HepG2 (cell line): ENCODE measurements around the gene PATL2. TPM values are rescaled to one million over a fixed set of nuclear protein-coding genes. Genes with fewer than 3 reads are reported as not detected.

Experiments
- KDM2A ChIP-seq: sonication (generic); formaldehyde crosslinking; IDR thresholded peaks from 2 replicates; pipeline ENCODE4 v1.4.0; 2020; ENCODE audit warnings: low read depth, missing genetic modification reagents, borderline replicate concordance
- PLRG1 ChIP-seq: fragments of 450-650 bp; conservative IDR thresholded peaks from 2 replicates; pipeline ENCODE4 v1.6.1; 2016
- SAP130 ChIP-seq: IDR thresholded peaks from 2 replicates; pipeline ENCODE4 v1.6.1; 2016; ENCODE audit warnings: low read depth
- SP1 ChIP-seq, 2 experiments: fragments of 450-650 bp in 1 of 2; sonication (generic) in 1 of 2; formaldehyde crosslinking in 1 of 2; IDR thresholded peaks; 2 replicates each; pipeline versions ENCODE4 v1.4.0 to v1.6.1; 2016 to 2020; ENCODE audit warnings: missing genetic modification reagents in 1 of 2
- U2AF2 ChIP-seq: fragments of 200-400 bp; formaldehyde crosslinking; IDR thresholded peaks from 2 replicates; pipeline ENCODE4 v1.6.1; 2017; ENCODE audit warnings: low read depth, mild to moderate bottlenecking, low read length
- ZBTB40 ChIP-seq, 2 experiments: fragments of 450-650 bp in 1 of 2; sonication (generic) in 1 of 2; formaldehyde crosslinking in 1 of 2; IDR thresholded peaks; 2 replicates each; pipeline versions ENCODE4 v1.6.1 to v1.8.0; 2016 to 2022; ENCODE audit warnings: antibody characterized with exemption in 1 of 2, mild to moderate bottlenecking in 1 of 2, missing genetic modification reagents in 1 of 2
- ZNF281 ChIP-seq: sonication (generic); formaldehyde crosslinking; IDR thresholded peaks from 2 replicates; pipeline ENCODE4 v1.4.0; 2020; ENCODE audit warnings: missing genetic modification reagents, borderline replicate concordance
- polyA plus RNA-seq, 8 experiments: library from polyadenylated mRNA; depleted of rRNA in 3 of 8; stranded (reverse) in 7 of 8; unstranded in 1 of 8; fragments of >200 nt; fragmentation: Illumina TruSeq in 4 of 8; extraction: Trizol in 4 of 8; gene quantifications; 2 replicates each; pipeline versions ENCODE4 v1.2.1 to v1.2.3, GENCODE V29; 2011 to 2016; ENCODE audit warnings: low read depth in 4 of 8, missing spikeins in 1 of 8, mixed read lengths in 1 of 8; ENCODE audit not compliant: insufficient read depth in 1 of 8
- total RNA-seq, 5 experiments: library from RNA; depleted of rRNA; stranded (reverse); fragments of >200 nt; fragmentation: Illumina TruSeq; extraction: Trizol; gene quantifications; 2 replicates each; pipeline ENCODE4 v1.2.3, GENCODE V29; 2016; ENCODE audit warnings: low read depth in 1 of 5
- TF ChIP-seq, protein P1 (sequence below): sonication (generic); formaldehyde crosslinking; IDR thresholded peaks from 2 replicates; pipeline ENCODE4 v1.4.0; 2020; ENCODE audit warnings: mild to moderate bottlenecking, missing genetic modification reagents, borderline replicate concordance

Gene PATL2
- total and polyA plus RNA-seq, 2 of the 13 experiments (the other 11 are each of a cell fraction or from before 2014, with no cell fraction given): 0.15 to 0.53 TPM

DNA sequence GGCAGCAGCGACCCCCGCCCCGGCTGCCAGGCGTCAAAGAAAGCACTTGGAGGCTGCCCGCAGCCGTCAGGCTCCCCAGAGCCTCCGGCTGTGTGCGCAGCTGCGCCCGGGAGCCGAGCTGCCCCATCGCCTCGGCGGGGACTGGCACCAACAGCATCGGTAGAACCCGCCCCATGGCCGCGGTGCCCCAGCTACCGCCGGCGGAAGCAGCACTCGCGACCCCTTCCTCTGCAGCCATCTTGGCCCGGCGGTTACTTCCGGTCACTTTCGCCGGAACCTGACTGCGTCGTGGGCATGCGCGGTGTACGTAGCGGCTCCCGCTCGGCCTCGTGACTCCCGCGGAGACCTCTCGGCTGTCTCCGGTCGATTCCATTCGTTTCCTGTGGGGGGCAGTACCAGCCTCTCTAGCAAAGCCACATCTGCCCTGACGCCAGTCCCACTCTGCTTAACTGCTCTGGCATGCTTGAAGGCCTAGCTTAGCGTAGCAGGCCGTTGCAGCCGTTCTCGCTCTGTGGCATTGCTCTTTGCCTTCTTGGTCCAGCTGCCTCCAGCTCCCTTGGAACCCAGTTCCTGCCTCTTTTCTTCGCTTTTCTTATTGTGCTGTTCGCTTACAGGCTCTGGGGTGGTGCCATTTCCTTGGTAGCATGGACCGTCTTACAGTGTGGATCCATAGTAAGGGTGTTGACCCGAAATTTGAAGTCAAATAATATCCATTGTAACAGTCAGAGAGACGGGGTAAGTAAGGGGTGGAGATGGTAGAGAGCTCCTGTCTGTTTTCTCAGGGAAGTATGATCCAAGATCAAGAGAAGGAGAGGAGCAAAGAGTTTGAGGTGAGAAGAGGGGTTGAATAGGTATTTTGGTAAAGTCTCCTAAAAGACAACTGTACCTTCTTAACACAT is 47.5 kb downstream of the PATL2 start, which contains the start of gene SPG11 (continued):
- TF ChIP-seq ZBTB40 (IDR thresholded peaks at IDR 0.05) (peak; percentile 52), ZBTB40 (CRISPR knock-in tag; IDR thresholded peaks at IDR 0.05) (peak; percentile 77), PLRG1 (no peak), SAP130 (peak; percentile 85), ZNF281 (peak; percentile 27; the same call in 1 of the 2 replicates), U2AF2 (no peak), SP1 (IDR thresholded peaks at IDR 0.05) (no peak), SP1 (CRISPR knock-in tag; IDR thresholded peaks at IDR 0.05) (peak; percentile 39; the same call in 1 of the 2 replicates), KDM2A (peak; percentile 65; the same call in 1 of the 2 replicates)
- TF ChIP-seq, protein P1, sequence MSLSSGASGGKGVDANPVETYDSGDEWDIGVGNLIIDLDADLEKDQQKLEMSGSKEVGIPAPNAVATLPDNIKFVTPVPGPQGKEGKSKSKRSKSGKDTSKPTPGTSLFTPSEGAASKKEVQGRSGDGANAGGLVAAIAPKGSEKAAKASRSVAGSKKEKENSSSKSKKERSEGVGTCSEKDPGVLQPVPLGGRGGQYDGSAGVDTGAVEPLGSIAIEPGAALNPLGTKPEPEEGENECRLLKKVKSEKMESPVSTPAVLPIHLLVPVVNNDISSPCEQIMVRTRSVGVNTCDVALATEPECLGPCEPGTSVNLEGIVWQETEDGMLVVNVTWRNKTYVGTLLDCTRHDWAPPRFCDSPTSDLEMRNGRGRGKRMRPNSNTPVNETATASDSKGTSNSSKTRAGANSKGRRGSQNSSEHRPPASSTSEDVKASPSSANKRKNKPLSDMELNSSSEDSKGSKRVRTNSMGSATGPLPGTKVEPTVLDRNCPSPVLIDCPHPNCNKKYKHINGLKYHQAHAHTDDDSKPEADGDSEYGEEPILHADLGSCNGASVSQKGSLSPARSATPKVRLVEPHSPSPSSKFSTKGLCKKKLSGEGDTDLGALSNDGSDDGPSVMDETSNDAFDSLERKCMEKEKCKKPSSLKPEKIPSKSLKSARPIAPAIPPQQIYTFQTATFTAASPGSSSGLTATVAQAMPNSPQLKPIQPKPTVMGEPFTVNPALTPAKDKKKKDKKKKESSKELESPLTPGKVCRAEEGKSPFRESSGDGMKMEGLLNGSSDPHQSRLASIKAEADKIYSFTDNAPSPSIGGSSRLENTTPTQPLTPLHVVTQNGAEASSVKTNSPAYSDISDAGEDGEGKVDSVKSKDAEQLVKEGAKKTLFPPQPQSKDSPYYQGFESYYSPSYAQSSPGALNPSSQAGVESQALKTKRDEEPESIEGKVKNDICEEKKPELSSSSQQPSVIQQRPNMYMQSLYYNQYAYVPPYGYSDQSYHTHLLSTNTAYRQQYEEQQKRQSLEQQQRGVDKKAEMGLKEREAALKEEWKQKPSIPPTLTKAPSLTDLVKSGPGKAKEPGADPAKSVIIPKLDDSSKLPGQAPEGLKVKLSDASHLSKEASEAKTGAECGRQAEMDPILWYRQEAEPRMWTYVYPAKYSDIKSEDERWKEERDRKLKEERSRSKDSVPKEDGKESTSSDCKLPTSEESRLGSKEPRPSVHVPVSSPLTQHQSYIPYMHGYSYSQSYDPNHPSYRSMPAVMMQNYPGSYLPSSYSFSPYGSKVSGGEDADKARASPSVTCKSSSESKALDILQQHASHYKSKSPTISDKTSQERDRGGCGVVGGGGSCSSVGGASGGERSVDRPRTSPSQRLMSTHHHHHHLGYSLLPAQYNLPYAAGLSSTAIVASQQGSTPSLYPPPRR: peak; percentile 71
